ENCODE measurements around the gene USP48.

- TF ChIP-seq, protein P1, sequence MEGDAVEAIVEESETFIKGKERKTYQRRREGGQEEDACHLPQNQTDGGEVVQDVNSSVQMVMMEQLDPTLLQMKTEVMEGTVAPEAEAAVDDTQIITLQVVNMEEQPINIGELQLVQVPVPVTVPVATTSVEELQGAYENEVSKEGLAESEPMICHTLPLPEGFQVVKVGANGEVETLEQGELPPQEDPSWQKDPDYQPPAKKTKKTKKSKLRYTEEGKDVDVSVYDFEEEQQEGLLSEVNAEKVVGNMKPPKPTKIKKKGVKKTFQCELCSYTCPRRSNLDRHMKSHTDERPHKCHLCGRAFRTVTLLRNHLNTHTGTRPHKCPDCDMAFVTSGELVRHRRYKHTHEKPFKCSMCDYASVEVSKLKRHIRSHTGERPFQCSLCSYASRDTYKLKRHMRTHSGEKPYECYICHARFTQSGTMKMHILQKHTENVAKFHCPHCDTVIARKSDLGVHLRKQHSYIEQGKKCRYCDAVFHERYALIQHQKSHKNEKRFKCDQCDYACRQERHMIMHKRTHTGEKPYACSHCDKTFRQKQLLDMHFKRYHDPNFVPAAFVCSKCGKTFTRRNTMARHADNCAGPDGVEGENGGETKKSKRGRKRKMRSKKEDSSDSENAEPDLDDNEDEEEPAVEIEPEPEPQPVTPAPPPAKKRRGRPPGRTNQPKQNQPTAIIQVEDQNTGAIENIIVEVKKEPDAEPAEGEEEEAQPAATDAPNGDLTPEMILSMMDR (IDR thresholded peaks at IDR 0.05), result no peak
- TF ChIP-seq POLR2A (IDR thresholded peaks at IDR 0.05), result no peak
Measured at GRCh38 chr1:21689661-21690372, 93.1 kb downstream of the USP48 start.

Measured in Peyer's patch (tissue), 4 donors.